T-cell (primary cell): Measurements from ENCODE around the gene CRTC3. TPM values are rescaled to one million over a fixed set of nuclear protein-coding genes. Genes with fewer than 3 reads are reported as not detected.
A peak's percentile ranks its signal among the peaks of the same experiment; 100 is the strongest.
"Not testable (repeated sequence)": the region's sequence is repeated elsewhere in the genome, so short reads cannot be mapped to it uniquely, and the experiment has no call there.

Experiments
- ATAC-seq, 4 experiments: fragments of 200-7000 bp in 3 of 4; fragments of 150-1000 bp in 1 of 4; cut with Tn5 transposase; replicated peaks in 1 of 4; 1 replicate in 3 of 4; 2 replicates in 1 of 4; pipeline ENCODE4 v1.10.0; 2021; ENCODE audit warnings: moderate library complexity in 3 of 4, mild to moderate bottlenecking in 2 of 4, moderate number of reproducible peaks in 1 of 4
- CTCF ChIA-PET, 2 donors: fragments of 300-600 bp; sonication (Branson Sonifier 250); formaldehyde crosslinking; loops; one replicate each; lab custom pipeline; 2022; ENCODE audit warnings: antibody characterized with exemption in 2 of 2; lab: Charles Lee
- POLR2A ChIA-PET, 2 donors: fragments of 300-600 bp; sonication (Branson Sonifier 250); formaldehyde crosslinking; loops; one replicate each; lab custom pipeline; 2022; ENCODE audit warnings: antibody characterized with exemption in 2 of 2; lab: Charles Lee
- DNase-seq, 35 experiments: peaks; one replicate each; pipeline versions ENCODE4 v3.0.0 to v3.0.0-alpha.2; 2013 to 2023
- H3K27ac ChIP-seq: one replicate; pipeline ENCODE4 v1.5.1; 2013; ENCODE audit warnings: low read length
- H3K27me3 ChIP-seq, 2 experiments: replicated peaks in 1 of 2; 1 replicate in 1 of 2; 2 replicates in 1 of 2; pipeline versions ENCODE4 v1.6.1 to v1.7.0; 2013; ENCODE audit warnings: low read length in 1 of 2, mixed read lengths in 1 of 2; ENCODE audit not compliant: control insufficient read depth in 2 of 2, insufficient read depth in 2 of 2; ENCODE audit errors: extremely low read depth in 1 of 2
- H3K36me3 ChIP-seq, 2 donors: 1 replicate in 1 of 2; 2 replicates in 1 of 2; pipeline versions ENCODE4 v1.6.1 to v1.7.0; 2013; ENCODE audit warnings: low read length in 1 of 2; ENCODE audit not compliant: control insufficient read depth in 2 of 2, insufficient read depth in 1 of 2; ENCODE audit errors: extremely low read depth in 1 of 2
- H3K4me1 ChIP-seq, 2 experiments: 1 replicate in 1 of 2; 2 replicates in 1 of 2; pipeline versions ENCODE4 v1.6.1 to v1.7.0; 2013; ENCODE audit warnings: low read length in 2 of 2, mixed read lengths in 1 of 2; ENCODE audit not compliant: insufficient read depth in 2 of 2, control insufficient read depth in 1 of 2; ENCODE audit errors: extremely low read depth in 1 of 2
- H3K4me3 ChIP-seq, 2 donors: 1 replicate in 1 of 2; 2 replicates in 1 of 2; pipeline versions ENCODE4 v1.5.1 to v1.7.0; 2013; ENCODE audit warnings: mild to moderate bottlenecking in 2 of 2, low read length in 1 of 2, moderate library complexity in 1 of 2; ENCODE audit not compliant: control insufficient read depth in 1 of 2; ENCODE audit errors: extremely low read depth in 1 of 2
- H3K9me3 ChIP-seq: 2 replicates; pipeline ENCODE4 v1.7.0; 2013
- H3K27ac Mint-ChIP-seq, 2 donors: one replicate each; pipeline ENCODE4 v1.8.0; 2020 to 2021; ENCODE audit warnings: mild to moderate bottlenecking in 2 of 2, mixed read lengths in 2 of 2
- H3K27me3 Mint-ChIP-seq, 2 donors: one replicate each; pipeline ENCODE4 v1.8.0; 2021 to 2022; ENCODE audit warnings: mixed read lengths in 2 of 2
- H3K36me3 Mint-ChIP-seq: one replicate; pipeline ENCODE4 v1.8.0; 2021; ENCODE audit warnings: mixed read lengths
- H3K4me1 Mint-ChIP-seq, 3 donors: one replicate each; pipeline ENCODE4 v1.8.0; 2020 to 2022; ENCODE audit warnings: mixed read lengths in 3 of 3, mild to moderate bottlenecking in 1 of 3
- H3K4me3 Mint-ChIP-seq, 3 donors: one replicate each; pipeline ENCODE4 v1.8.0; 2020 to 2022; ENCODE audit warnings: mild to moderate bottlenecking in 3 of 3, mixed read lengths in 3 of 3, moderate library complexity in 3 of 3
- H3K9me3 Mint-ChIP-seq, 3 donors: one replicate each; pipeline ENCODE4 v1.8.0; 2020 to 2022; ENCODE audit warnings: mixed read lengths in 3 of 3
- WGBS: methylation state at CpG from one replicate; pipeline ENCODE4 v1.1.5; 2013; ENCODE audit warnings: missing lambda C conversion rate; ENCODE audit not compliant: insufficient coverage; 5-methylcytosine and 5-hydroxymethylcytosine counted together
- total RNA-seq, 35 experiments: library from RNA in 6 of 35; stranded (reverse) in 6 of 35; fragments of 120-200 nt in 1 of 35; gene quantifications; one replicate each; pipeline versions ENCODE4 v1.2.1 to v1.2.4 and lab custom pipeline; 2013 to 2026

CRTC3 gene
- total RNA-seq, 5 donors from 2014 or later (not counting 1 experiment from before 2014, with no cell fraction given): 88.3 to 119 (median 89.1) TPM

DNA sequence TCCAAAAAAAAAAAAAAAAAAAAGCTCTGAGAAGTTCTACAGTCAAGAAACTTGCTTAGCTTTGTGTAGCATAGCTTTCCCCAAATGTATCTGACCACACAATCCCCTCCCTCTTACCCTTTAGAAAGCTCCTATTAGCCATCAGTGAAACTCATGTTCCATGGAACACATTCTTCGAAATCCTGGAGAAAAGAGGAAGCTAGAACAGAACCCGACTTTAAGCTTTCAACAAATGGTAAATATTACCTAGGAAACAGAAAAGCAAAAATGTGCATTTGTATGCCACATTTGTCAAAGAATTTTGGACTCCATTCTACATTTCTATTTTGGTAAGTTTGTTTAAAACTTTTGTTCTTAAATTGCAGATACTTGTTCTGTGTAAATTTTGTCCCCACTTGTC is 17.4 kb upstream of the CRTC3 start:
- Mint-ChIP-seq H3K4me3 (peak overlapping the region in 1 of 3 donors; percentile 31), H3K4me1 (peaks cover 12 to 17% (median 14%) of the 10 kb centered on the region in 3 donors), H3K27ac (no peak overlapping the region), H3K36me3 (no peaks in the 10 kb centered on the region), H3K9me3 (no peaks in the 10 kb centered on the region), H3K27me3 (no peaks in the 10 kb centered on the region)
- H3K4me3 ChIP-seq: no peak overlapping the region
- DNase-seq (no peak), ATAC-seq (no peak)
- no peak overlapping the region for H3K27ac ChIP-seq
- CTCF ChIA-PET: interaction anchor here (0.7 kb wide), 2 partner anchors 136 to 355 kb away, joined by 5 to 10 read pairs; no protein-coding TSS in a partner anchor
- no peaks in the 10 kb centered on the region for H3K9me3 ChIP-seq
- H3K36me3 ChIP-seq: no peaks in the 10 kb centered on the region
- H3K27me3 ChIP-seq: no peaks in the 10 kb centered on the region
- WGBS: no CpG with 5 or more reads among the region's 2 CpGs
- peaks cover 0 to 6% of the 10 kb centered on the region in 2 experiments for H3K4me1 ChIP-seq
- POLR2A ChIA-PET: interaction anchor here (0.5 to 0.7 kb wide), 7 partner anchors 9 to 391 kb away, joined by 3 to 11 read pairs (median 4); no protein-coding TSS in a partner anchor

DNA sequence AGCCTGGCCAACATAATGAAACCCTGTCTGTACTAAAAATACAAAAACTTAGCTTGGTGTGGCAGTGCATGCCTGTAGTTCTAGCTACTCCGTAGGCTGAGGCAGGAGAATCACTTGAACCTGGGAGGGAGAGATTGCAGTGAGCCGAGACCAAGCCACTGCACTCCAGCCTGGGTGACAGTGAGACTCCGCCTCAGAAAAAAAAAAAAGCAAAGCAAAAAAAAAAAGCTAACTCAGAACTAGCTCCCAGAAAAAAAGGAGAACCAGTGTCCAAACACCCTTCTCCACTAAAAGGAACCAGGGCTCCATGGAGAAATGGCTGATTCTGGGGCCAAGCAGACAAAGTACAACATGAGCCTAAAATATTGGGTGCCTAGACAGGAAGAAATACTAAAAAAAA is 16.7 kb upstream of the CRTC3 start:
- CTCF ChIA-PET: interaction anchor here (0.6 to 0.7 kb wide), 4 partner anchors 154 to 697 kb away, joined by 3 to 10 read pairs (median 4); no protein-coding TSS in a partner anchor
- H3K27ac Mint-ChIP-seq: no peak overlapping the region
- WGBS: no CpG with 5 or more reads among the region's 3 CpGs

DNA sequence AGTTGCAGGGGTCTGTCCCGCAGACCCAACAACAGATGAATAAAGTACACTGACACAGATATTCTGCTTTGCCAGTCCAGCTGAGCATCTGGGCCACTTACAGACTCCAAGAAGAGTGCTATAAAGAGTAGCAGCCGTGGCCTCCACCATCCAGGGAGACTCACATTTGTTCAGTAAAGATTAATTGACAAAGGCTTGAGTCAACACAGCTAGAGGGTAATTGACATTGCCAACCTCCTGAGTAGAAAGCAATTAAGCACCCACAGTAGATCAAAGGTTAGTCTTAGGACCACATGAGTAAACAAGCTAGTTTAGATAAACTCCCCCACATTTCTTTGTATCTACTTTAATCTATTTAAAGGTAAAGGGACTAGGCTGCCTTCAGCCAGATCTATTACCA is 16.3 kb upstream of the CRTC3 start:
- Histone ChIP-seq H3K27me3 (no peaks in the 10 kb centered on the region), H3K4me3 (no peak overlapping the region), H3K9me3 (no peaks in the 10 kb centered on the region), H3K4me1 (peaks cover 0 to 6% of the 10 kb centered on the region in 2 experiments), H3K36me3 (no peaks in the 10 kb centered on the region), H3K27ac (no peak overlapping the region)
- Mint-ChIP-seq H3K36me3 (no peaks in the 10 kb centered on the region), H3K9me3 (no peaks in the 10 kb centered on the region), H3K4me3 (no peak overlapping the region), H3K4me1 (peaks cover 12 to 17% (median 14%) of the 10 kb centered on the region in 3 donors), H3K27ac (no peak overlapping the region), H3K27me3 (no peaks in the 10 kb centered on the region)
- ATAC-seq: no peak
- no peak for DNase-seq
- ChIA-PET POLR2A (interaction anchor here in 1 of 2 donors (0.6 kb wide), 1 partner anchor 31 kb away, joined by 7 read pairs; no protein-coding TSS in a partner anchor), CTCF (interaction anchor here (0.6 to 0.9 kb wide), 3 partner anchors 11 to 698 kb away, joined by 3 to 5 read pairs (median 4); no protein-coding TSS in a partner anchor)
- WGBS: no CpG with 5 or more reads among the region's 2 CpGs

More for the DNA sequence above, 16.7 kb upstream of the CRTC3 start:
- Histone ChIP-seq H3K4me1 (peaks cover 0 to 6% of the 10 kb centered on the region in 2 experiments), H3K36me3 (no peaks in the 10 kb centered on the region), H3K27ac (no peak overlapping the region), H3K9me3 (no peaks in the 10 kb centered on the region), H3K27me3 (no peaks in the 10 kb centered on the region), H3K4me3 (no peak overlapping the region)
- Mint-ChIP-seq H3K9me3 (no peaks in the 10 kb centered on the region), H3K27me3 (no peaks in the 10 kb centered on the region), H3K4me3 (no peak overlapping the region), H3K4me1 (peaks cover 12 to 17% (median 14%) of the 10 kb centered on the region in 3 donors), H3K36me3 (no peaks in the 10 kb centered on the region)
- DNase-seq: no peak
- no peak for ATAC-seq
- POLR2A ChIA-PET: interaction anchor here (0.5 to 0.6 kb wide), 4 partner anchors 31 to 340 kb away, joined by 3 to 7 read pairs (median 3); no protein-coding TSS in a partner anchor

DNA sequence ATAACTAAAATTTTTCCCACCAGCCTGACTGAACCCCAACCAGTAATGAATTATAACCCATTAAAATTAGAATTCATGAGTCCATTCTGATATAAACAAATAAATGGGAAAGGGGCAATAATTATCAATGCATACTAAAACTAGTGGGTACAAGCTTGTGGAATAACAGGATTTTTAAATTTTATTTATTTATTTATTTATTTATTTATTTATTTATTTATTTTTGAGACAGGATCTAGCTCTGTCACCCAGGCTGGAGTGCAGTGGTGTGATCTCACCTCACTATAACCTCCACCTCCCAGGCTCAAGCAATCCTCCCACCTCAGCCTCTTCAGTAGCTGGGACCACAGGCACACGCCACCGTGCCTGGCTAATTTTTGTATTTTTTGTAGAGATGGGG is 15.8 kb upstream of the CRTC3 start:
- ATAC-seq, H3K9me3 Mint-ChIP-seq, H3K27ac Mint-ChIP-seq, H3K27me3 Mint-ChIP-seq, H3K36me3 ChIP-seq, DNase-seq, H3K27ac ChIP-seq, H3K4me3 ChIP-seq, H3K36me3 Mint-ChIP-seq, H3K4me1 ChIP-seq, H3K4me3 Mint-ChIP-seq, H3K27me3 ChIP-seq, H3K9me3 ChIP-seq, POLR2A ChIA-PET: not testable (repeated sequence)
- CTCF ChIA-PET: interaction anchor here in 1 of 2 donors (0.9 kb wide), 1 partner anchor 10 kb away, joined by 5 read pairs; no protein-coding TSS in a partner anchor
- no CpG with 5 or more reads among the region's 2 CpGs for WGBS
- peaks cover 12 to 17% (median 14%) of the 10 kb centered on the region in 3 donors for H3K4me1 Mint-ChIP-seq

DNA sequence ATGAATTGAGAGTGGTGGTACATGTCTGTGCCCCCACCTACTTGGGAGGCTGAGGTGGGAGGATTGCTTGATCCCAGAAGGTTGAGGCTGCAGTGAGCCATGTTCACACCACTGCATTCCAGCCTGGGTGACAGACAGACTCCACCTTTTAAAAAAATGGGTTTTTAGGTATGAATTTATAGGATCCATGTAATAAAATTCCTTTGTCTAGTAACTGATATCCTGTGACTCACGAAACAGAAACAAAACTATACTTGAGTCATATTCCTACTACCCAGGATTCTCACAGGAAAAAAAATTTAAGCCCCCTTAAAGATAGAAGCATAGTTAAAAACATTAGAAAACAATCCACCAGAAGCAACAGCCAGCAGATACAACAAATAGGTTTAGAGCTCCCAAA is 10.0 kb upstream of the CRTC3 start:
- no peaks in the 10 kb centered on the region for H3K36me3 Mint-ChIP-seq
- Histone ChIP-seq H3K36me3 (no peaks in the 10 kb centered on the region), H3K27me3 (no peaks in the 10 kb centered on the region), H3K27ac (no peak overlapping the region), H3K4me3 (no peak overlapping the region), H3K9me3 (no peaks in the 10 kb centered on the region), H3K4me1 (no peaks in the 10 kb centered on the region)
- no CpG with 5 or more reads among the region's 1 CpG for WGBS
- DNase-seq: no peak
- no peak overlapping the region for H3K27ac Mint-ChIP-seq
- no peak for ATAC-seq
- H3K4me3 Mint-ChIP-seq: no peak overlapping the region
- no peaks in the 10 kb centered on the region for H3K9me3 Mint-ChIP-seq
- H3K4me1 Mint-ChIP-seq: peaks cover 0 to 2% (median 0%) of the 10 kb centered on the region in 3 donors
- ChIA-PET CTCF (no interaction called here), POLR2A (no interaction called here)
- H3K27me3 Mint-ChIP-seq: no peaks in the 10 kb centered on the region

DNA sequence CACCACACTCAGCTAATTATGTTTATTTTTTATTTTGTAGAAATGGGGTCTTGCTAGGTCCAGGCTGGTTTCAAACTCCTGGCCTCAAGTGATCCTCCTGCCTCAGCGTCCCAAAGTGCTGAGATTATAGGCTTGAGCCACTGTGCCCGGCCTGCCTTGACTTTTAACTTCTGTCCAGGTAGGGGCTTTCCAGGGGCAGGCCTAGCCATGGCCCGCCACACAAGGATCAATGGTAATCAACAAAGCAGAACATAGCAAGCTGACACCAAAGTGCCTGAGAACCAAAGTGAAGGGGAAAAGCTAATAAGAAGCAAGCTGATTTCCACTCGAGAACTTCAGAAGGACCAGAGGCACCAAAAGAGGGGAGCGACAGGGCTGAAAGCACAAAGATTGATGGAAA is 9.4 kb upstream of the CRTC3 start:
- DNase-seq (no peak), ATAC-seq (no peak)
- Histone ChIP-seq H3K27ac (no peak overlapping the region), H3K4me1 (no peaks in the 10 kb centered on the region), H3K27me3 (no peaks in the 10 kb centered on the region), H3K9me3 (no peaks in the 10 kb centered on the region), H3K36me3 (no peaks in the 10 kb centered on the region), H3K4me3 (no peak overlapping the region)
- Mint-ChIP-seq H3K27me3 (no peaks in the 10 kb centered on the region), H3K36me3 (no peaks in the 10 kb centered on the region), H3K4me1 (peaks cover 0 to 2% (median 0%) of the 10 kb centered on the region in 3 donors), H3K9me3 (no peaks in the 10 kb centered on the region), H3K4me3 (no peak overlapping the region), H3K27ac (no peak overlapping the region)
- ChIA-PET POLR2A (no interaction called here), CTCF (no interaction called here)
- 95% methylated on average over 3 of the region's 5 CpGs for WGBS
